Measurements from ENCODE around the gene TMEM87B.

The TMEM87B gene

DNA sequence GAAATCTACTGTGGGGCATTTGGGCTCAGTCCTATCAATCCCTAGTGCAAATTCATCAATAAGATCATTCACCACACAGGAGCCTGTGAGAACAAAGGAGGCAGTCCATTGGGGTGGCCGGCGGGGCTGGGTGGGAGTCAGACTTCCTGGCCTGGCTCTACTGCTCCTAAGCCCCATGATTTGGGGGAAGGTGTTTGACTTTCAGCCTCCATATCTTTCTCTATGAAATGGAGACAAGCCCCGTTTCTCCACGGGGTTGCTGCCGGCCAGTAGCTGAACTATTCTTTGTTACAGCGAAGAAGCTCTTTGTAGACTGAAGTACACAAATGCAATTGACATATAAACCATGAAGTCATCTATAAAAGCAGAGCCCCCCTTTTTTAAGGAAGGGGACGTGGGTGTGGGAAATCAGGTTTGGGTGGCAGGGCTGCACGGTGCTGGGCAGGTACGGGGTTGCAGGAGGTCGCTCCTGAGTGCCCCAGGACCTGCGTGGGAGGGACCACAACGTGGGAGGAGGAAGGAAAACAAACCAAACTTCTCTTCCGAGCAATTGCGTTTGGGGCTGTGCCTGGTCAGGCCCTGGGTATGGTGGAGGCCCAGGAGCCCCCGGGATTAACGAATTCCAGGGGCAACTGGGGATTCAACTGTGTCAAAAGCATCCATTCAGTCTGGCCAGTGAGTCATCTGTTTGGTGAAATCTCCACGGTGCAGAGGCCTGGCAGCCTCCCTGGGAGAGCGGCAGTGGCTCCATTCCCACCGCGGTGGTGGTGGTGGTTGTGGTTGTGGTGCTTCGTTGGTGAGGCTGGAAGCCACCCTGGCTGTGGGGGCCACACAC, 101.3 kb downstream of the TMEM87B start:
- no peak overlapping the region for H3K27ac ChIP-seq (ENCODE audit: low read length)
- H3K4me3 ChIP-seq (ENCODE audit: low read length) = no peak overlapping the region

DNA sequence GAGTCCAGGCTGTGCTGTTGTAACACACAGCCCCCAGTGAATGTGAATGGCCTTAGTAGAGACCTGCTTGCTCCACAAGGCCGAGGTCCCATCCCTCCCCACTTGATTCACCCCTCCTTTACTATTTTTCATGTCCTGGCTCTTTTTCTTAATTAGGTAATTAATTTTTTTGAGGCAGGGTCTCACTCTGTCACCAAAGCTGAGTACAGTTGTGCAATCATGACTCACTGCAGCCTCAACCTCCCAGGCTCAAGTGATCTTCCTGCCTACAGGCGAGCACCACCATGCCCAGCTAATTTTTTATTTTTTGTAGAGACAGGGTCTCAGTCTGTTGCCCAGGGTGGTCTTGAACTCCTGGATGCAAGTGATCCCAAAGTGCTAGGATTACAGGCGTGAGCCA, 102.4 kb downstream of the TMEM87B start:
- no peaks in the 10 kb centered on the region for H3K27me3 ChIP-seq (replicated peaks; ENCODE audit: insufficient read depth, low read length)
- no peaks in the 10 kb centered on the region for H3K79me2 ChIP-seq (ENCODE audit: low read length)
- H3K9me2 ChIP-seq (replicated peaks; ENCODE audit: insufficient read depth, low read length) = no peaks in the 10 kb centered on the region
- H3K9ac ChIP-seq (ENCODE audit: low read length) = no peak overlapping the region
- no peak overlapping the region for H2AFZ ChIP-seq (ENCODE audit: low read length)
- H4K20me1 ChIP-seq (ENCODE audit: insufficient read depth, low read length) = no peaks in the 10 kb centered on the region
- H3K4me1 ChIP-seq (ENCODE audit: low read length) = no peaks in the 10 kb centered on the region
- no peak overlapping the region for H3K27ac ChIP-seq (ENCODE audit: low read length)
- TF ChIP-seq, protein P1, sequence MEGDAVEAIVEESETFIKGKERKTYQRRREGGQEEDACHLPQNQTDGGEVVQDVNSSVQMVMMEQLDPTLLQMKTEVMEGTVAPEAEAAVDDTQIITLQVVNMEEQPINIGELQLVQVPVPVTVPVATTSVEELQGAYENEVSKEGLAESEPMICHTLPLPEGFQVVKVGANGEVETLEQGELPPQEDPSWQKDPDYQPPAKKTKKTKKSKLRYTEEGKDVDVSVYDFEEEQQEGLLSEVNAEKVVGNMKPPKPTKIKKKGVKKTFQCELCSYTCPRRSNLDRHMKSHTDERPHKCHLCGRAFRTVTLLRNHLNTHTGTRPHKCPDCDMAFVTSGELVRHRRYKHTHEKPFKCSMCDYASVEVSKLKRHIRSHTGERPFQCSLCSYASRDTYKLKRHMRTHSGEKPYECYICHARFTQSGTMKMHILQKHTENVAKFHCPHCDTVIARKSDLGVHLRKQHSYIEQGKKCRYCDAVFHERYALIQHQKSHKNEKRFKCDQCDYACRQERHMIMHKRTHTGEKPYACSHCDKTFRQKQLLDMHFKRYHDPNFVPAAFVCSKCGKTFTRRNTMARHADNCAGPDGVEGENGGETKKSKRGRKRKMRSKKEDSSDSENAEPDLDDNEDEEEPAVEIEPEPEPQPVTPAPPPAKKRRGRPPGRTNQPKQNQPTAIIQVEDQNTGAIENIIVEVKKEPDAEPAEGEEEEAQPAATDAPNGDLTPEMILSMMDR (IDR thresholded peaks at IDR 0.05; ENCODE audit: low read length) = no peak
- TF ChIP-seq EZH2 (optimal IDR thresholded peaks at IDR 0.05; ENCODE audit: low read depth, low read length) (no peak), EZH2phosphoT487 (IDR thresholded peaks at IDR 0.05; ENCODE audit: low read length) (no peak)
- no peaks in the 10 kb centered on the region for H3F3A ChIP-seq (ENCODE audit: insufficient read depth, low read length)
- no peak overlapping the region for H3K4me3 ChIP-seq (ENCODE audit: low read length)
- no peak for DNase-seq
- H3K9me3 ChIP-seq (replicated peaks; ENCODE audit: insufficient read depth, low read length) = no peaks in the 10 kb centered on the region
- no peaks in the 10 kb centered on the region for H3K36me3 ChIP-seq (replicated peaks; ENCODE audit: insufficient read depth, low read length)
- H3K4me2 ChIP-seq (ENCODE audit: low read depth, low read length) = no peak overlapping the region

More for the DNA sequence above, 101.3 kb downstream of the TMEM87B start:
- Histone ChIP-seq H3K36me3 (replicated peaks; ENCODE audit: insufficient read depth, low read length) (no peaks in the 10 kb centered on the region), H3K9ac (ENCODE audit: low read length) (no peak overlapping the region), H3K27me3 (replicated peaks; ENCODE audit: insufficient read depth, low read length) (no peaks in the 10 kb centered on the region), H3F3A (ENCODE audit: insufficient read depth, low read length) (no peaks in the 10 kb centered on the region), H4K20me1 (ENCODE audit: insufficient read depth, low read length) (no peaks in the 10 kb centered on the region), H2AFZ (ENCODE audit: low read length) (no peak overlapping the region), H3K4me1 (ENCODE audit: low read length) (no peaks in the 10 kb centered on the region), H3K79me2 (ENCODE audit: low read length) (no peaks in the 10 kb centered on the region), H3K9me3 (replicated peaks; ENCODE audit: insufficient read depth, low read length) (no peaks in the 10 kb centered on the region), H3K4me2 (ENCODE audit: low read depth, low read length) (no peak overlapping the region), H3K9me2 (replicated peaks; ENCODE audit: insufficient read depth, low read length) (no peaks in the 10 kb centered on the region)
- DNase-seq = no peak
- TF ChIP-seq, protein P1 (IDR thresholded peaks at IDR 0.05; ENCODE audit: low read length) = no peak
- TF ChIP-seq EZH2phosphoT487 (IDR thresholded peaks at IDR 0.05; ENCODE audit: low read length) (no peak), EZH2 (optimal IDR thresholded peaks at IDR 0.05; ENCODE audit: low read depth, low read length) (no peak)

GRCh38 chr2:112159454-112159921, 104.4 kb downstream of the TMEM87B start:
- H3K9me2 ChIP-seq (replicated peaks; ENCODE audit: insufficient read depth, low read length) = no peaks in the 10 kb centered on the region
- no peaks in the 10 kb centered on the region for H3K79me2 ChIP-seq (ENCODE audit: low read length)
- H4K20me1 ChIP-seq (ENCODE audit: insufficient read depth, low read length) = no peaks in the 10 kb centered on the region
- H3K4me1 ChIP-seq (ENCODE audit: low read length) = no peaks in the 10 kb centered on the region
- H3K36me3 ChIP-seq (replicated peaks; ENCODE audit: insufficient read depth, low read length) = no peaks in the 10 kb centered on the region
- H3K9ac ChIP-seq (ENCODE audit: low read length) = no peak overlapping the region
- no peaks in the 10 kb centered on the region for H3K27me3 ChIP-seq (replicated peaks; ENCODE audit: insufficient read depth, low read length)
- H3K4me3 ChIP-seq (ENCODE audit: low read length) = no peak overlapping the region
- H3K27ac ChIP-seq (ENCODE audit: low read length) = no peak overlapping the region
- H3F3A ChIP-seq (ENCODE audit: insufficient read depth, low read length) = no peaks in the 10 kb centered on the region
- DNase-seq = no peak
- no peak overlapping the region for H2AFZ ChIP-seq (ENCODE audit: low read length)
- no peak overlapping the region for H3K4me2 ChIP-seq (ENCODE audit: low read depth, low read length)
- H3K9me3 ChIP-seq (replicated peaks; ENCODE audit: insufficient read depth, low read length) = no peaks in the 10 kb centered on the region
- TF ChIP-seq, protein P1 (IDR thresholded peaks at IDR 0.05; ENCODE audit: low read length) = no peak
- TF ChIP-seq EZH2 (optimal IDR thresholded peaks at IDR 0.05; ENCODE audit: low read depth, low read length) (no peak), EZH2phosphoT487 (IDR thresholded peaks at IDR 0.05; ENCODE audit: low read length) (no peak)

Data from MM.1S (cell line).